HepG2 (cell line): ENCODE results near the gene OSBPL9.

Experiments used
- CREB1 ChIP-seq, 2 experiments: fragments of 450-650 bp in 1 of 2; IDR thresholded peaks; 2 replicates each; pipeline ENCODE4 v1.6.1; 2016 to 2017; ENCODE audit warnings: control low read depth in 1 of 2, mild to moderate bottlenecking in 1 of 2, missing compliant biosample characterization in 1 of 2, missing genetic modification characterization in 1 of 2
- EZH2 ChIP-seq: conservative IDR thresholded peaks from 2 replicates; pipeline ENCODE4 v1.6.1; 2012; ENCODE audit warnings: mild to moderate bottlenecking, low read depth, low read length, moderate library complexity
- GMEB2 ChIP-seq: IDR thresholded peaks from 2 replicates; pipeline ENCODE4 v1.6.1; 2016; ENCODE audit warnings: missing biosample characterization, missing genetic modification reagents, low read depth
- NR3C1 ChIP-seq: sonication (generic); formaldehyde crosslinking; IDR thresholded peaks from 2 replicates; pipeline ENCODE4 v1.4.0; 2020; ENCODE audit warnings: missing genetic modification reagents
- PBX3 ChIP-seq: sonication (generic); formaldehyde crosslinking; IDR thresholded peaks from 2 replicates; pipeline ENCODE4 v1.8.1; 2023; ENCODE audit warnings: missing genetic modification reagents, inconsistent platforms, borderline replicate concordance
- PHF8 ChIP-seq: sonication (generic); formaldehyde crosslinking; IDR thresholded peaks from 2 replicates; pipeline ENCODE4 v1.5.0; 2020; ENCODE audit warnings: missing genetic modification reagents
- REST ChIP-seq, 2 experiments: IDR thresholded peaks; 2 replicates each; pipeline ENCODE4 v1.6.1; 2011 to 2012; ENCODE audit warnings: low read length in 2 of 2, borderline replicate concordance in 1 of 2, low read depth in 1 of 2, mild to moderate bottlenecking in 1 of 2, moderate library complexity in 1 of 2
- RFXANK ChIP-seq: IDR thresholded peaks from 2 replicates; pipeline ENCODE4 v1.6.1; 2016
- SRSF1 ChIP-seq: fragments of 200-400 bp; formaldehyde crosslinking; optimal IDR thresholded peaks from 2 replicates; pipeline ENCODE3; 2017; ENCODE audit warnings: mild to moderate bottlenecking, low read depth, low read length, moderate library complexity
- TCF7L2 ChIP-seq: IDR thresholded peaks from 2 replicates; pipeline ENCODE4 v1.6.1; 2011; ENCODE audit warnings: mild to moderate bottlenecking, low read depth, low read length, moderate library complexity
- ZBTB7A ChIP-seq: sonication (generic); formaldehyde crosslinking; IDR thresholded peaks from 2 replicates; pipeline ENCODE4 v1.8.0; 2022; ENCODE audit warnings: mild to moderate bottlenecking, missing genetic modification reagents
- TF ChIP-seq, protein P1 (sequence below): sonication (generic); formaldehyde crosslinking; conservative IDR thresholded peaks from 2 replicates; pipeline ENCODE4 v1.4.0; 2020; ENCODE audit warnings: mild to moderate bottlenecking, missing genetic modification reagents, moderate library complexity

DNA sequence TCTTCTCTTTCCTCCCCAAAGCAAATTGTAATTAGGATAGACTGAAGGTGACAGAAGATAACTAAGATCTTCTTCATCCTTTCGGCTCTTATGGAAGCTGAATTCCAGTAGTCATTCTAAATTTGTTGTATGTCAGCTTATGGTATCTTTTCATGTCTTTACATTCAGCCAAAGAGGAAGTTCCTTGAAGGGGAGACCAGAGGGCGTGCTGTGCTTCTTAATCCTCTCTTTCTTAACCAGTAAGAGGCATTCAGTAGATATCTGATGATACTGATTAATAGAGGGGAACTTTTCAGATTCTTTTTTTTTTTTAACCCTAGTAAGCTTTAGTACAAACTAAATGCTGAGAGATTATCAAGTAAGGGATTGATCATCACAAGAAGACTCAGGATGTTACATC is 102.3 kb downstream of the OSBPL9 start:
- TF ChIP-seq REST (IDR thresholded peaks at IDR 0.05; ENCODE audit: borderline replicate concordance in 1 of 2, low read depth in 1 of 2, low read length in 2 of 2) (no peak), ZBTB7A (CRISPR knock-in tag) (no peak), TCF7L2 (no peak), EZH2 (no peak), SRSF1 (no peak), GMEB2 (CRISPR knock-in tag) (no peak), PBX3 (no peak), NR3C1 (CRISPR knock-in tag) (no peak), PHF8 (no peak), RFXANK (CRISPR knock-in tag) (no peak), CREB1 (IDR thresholded peaks at IDR 0.05) (no peak), CREB1 (CRISPR knock-in tag; IDR thresholded peaks at IDR 0.05) (no peak)
- TF ChIP-seq, protein P1, sequence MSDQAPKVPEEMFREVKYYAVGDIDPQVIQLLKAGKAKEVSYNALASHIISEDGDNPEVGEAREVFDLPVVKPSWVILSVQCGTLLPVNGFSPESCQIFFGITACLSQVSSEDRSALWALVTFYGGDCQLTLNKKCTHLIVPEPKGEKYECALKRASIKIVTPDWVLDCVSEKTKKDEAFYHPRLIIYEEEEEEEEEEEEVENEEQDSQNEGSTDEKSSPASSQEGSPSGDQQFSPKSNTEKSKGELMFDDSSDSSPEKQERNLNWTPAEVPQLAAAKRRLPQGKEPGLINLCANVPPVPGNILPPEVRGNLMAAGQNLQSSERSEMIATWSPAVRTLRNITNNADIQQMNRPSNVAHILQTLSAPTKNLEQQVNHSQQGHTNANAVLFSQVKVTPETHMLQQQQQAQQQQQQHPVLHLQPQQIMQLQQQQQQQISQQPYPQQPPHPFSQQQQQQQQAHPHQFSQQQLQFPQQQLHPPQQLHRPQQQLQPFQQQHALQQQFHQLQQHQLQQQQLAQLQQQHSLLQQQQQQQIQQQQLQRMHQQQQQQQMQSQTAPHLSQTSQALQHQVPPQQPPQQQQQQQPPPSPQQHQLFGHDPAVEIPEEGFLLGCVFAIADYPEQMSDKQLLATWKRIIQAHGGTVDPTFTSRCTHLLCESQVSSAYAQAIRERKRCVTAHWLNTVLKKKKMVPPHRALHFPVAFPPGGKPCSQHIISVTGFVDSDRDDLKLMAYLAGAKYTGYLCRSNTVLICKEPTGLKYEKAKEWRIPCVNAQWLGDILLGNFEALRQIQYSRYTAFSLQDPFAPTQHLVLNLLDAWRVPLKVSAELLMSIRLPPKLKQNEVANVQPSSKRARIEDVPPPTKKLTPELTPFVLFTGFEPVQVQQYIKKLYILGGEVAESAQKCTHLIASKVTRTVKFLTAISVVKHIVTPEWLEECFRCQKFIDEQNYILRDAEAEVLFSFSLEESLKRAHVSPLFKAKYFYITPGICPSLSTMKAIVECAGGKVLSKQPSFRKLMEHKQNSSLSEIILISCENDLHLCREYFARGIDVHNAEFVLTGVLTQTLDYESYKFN (CRISPR knock-in tag): no peak
